ENCODE results near the gene OR51B6. TPM values are rescaled to one million over a fixed set of nuclear protein-coding genes. Genes with fewer than 3 reads are reported as not detected.
"Not testable (repeated sequence)": the region's sequence is repeated elsewhere in the genome, so short reads cannot be mapped to it uniquely, and the experiment has no call there.

The OR51B6 gene
- total RNA-seq, 1 donor from 2014 or later, result not detected

- Mint-ChIP-seq H3K27ac (ENCODE audit: unreplicated experiment) (no peak overlapping the region), H3K9me3 (ENCODE audit: unreplicated experiment) (no peaks in the 10 kb centered on the region), H3K36me3 (ENCODE audit: unreplicated experiment) (no peaks in the 10 kb centered on the region), H3K27me3 (ENCODE audit: unreplicated experiment) (peaks cover 29% of the 10 kb centered on the region), H3K4me3 (ENCODE audit: unreplicated experiment) (no peak overlapping the region), H3K4me1 (ENCODE audit: unreplicated experiment) (no peaks in the 10 kb centered on the region)
- no peak for DNase-seq (ENCODE audit: extremely low spot score, unreplicated experiment)
- no peak for TF ChIP-seq CTCF (IDR thresholded peaks at IDR 0.05)
Observed at GRCh38 chr11:5348551-5349194, 2.6 kb upstream of the OR51B6 start.

GRCh38 chr11:5349550-5349949, 1.8 kb upstream of the OR51B6 start:
- Mint-ChIP-seq H3K4me1 (ENCODE audit: unreplicated experiment) (no peaks in the 10 kb centered on the region), H3K27ac (ENCODE audit: unreplicated experiment) (no peak overlapping the region), H3K4me3 (ENCODE audit: unreplicated experiment) (no peak overlapping the region), H3K36me3 (ENCODE audit: unreplicated experiment) (no peaks in the 10 kb centered on the region), H3K27me3 (ENCODE audit: unreplicated experiment) (peaks cover 29% of the 10 kb centered on the region), H3K9me3 (ENCODE audit: unreplicated experiment) (no peaks in the 10 kb centered on the region)
- DNase-seq (ENCODE audit: extremely low spot score, unreplicated experiment), result no peak
- no peak for TF ChIP-seq CTCF (IDR thresholded peaks at IDR 0.05)

- not testable (repeated sequence) for H3K27me3 Mint-ChIP-seq (ENCODE audit: unreplicated experiment); H3K27ac Mint-ChIP-seq (ENCODE audit: unreplicated experiment); DNase-seq (ENCODE audit: extremely low spot score, unreplicated experiment); H3K9me3 Mint-ChIP-seq (ENCODE audit: unreplicated experiment); H3K36me3 Mint-ChIP-seq (ENCODE audit: unreplicated experiment); H3K4me1 Mint-ChIP-seq (ENCODE audit: unreplicated experiment); H3K4me3 Mint-ChIP-seq (ENCODE audit: unreplicated experiment)
Observed at GRCh38 chr11:5356031-5356430, 4.7 kb downstream of the OR51B6 start.

GRCh38 chr11:5362017-5362625, 10.8 kb downstream of the OR51B6 start:
- Mint-ChIP-seq H3K9me3 (ENCODE audit: unreplicated experiment) (no peaks in the 10 kb centered on the region), H3K27ac (ENCODE audit: unreplicated experiment) (no peak overlapping the region), H3K4me3 (ENCODE audit: unreplicated experiment) (no peak overlapping the region), H3K36me3 (ENCODE audit: unreplicated experiment) (no peaks in the 10 kb centered on the region), H3K4me1 (ENCODE audit: unreplicated experiment) (peaks cover 6% of the 10 kb centered on the region), H3K27me3 (ENCODE audit: unreplicated experiment) (no peaks in the 10 kb centered on the region)
- TF ChIP-seq CTCF (IDR thresholded peaks at IDR 0.05), result no peak
- DNase-seq (ENCODE audit: extremely low spot score, unreplicated experiment), result no peak

- H3K9me3 Mint-ChIP-seq (ENCODE audit: unreplicated experiment), result no peaks in the 10 kb centered on the region
- no peaks in the 10 kb centered on the region for H3K27me3 Mint-ChIP-seq (ENCODE audit: unreplicated experiment)
- peaks cover 6% of the 10 kb centered on the region for H3K4me1 Mint-ChIP-seq (ENCODE audit: unreplicated experiment)
- H3K36me3 Mint-ChIP-seq (ENCODE audit: unreplicated experiment), result no peaks in the 10 kb centered on the region
- H3K27ac Mint-ChIP-seq (ENCODE audit: unreplicated experiment), result no peak overlapping the region
- no peak overlapping the region for H3K4me3 Mint-ChIP-seq (ENCODE audit: unreplicated experiment)
- TF ChIP-seq CTCF (IDR thresholded peaks at IDR 0.05), result no peak
- no peak for DNase-seq (ENCODE audit: extremely low spot score, unreplicated experiment)
Observed at GRCh38 chr11:5363679-5364078, 12.4 kb downstream of the OR51B6 start.
